Neural cell (in vitro differentiated cells): Measurements from ENCODE around the gene ATP2A1. TPM values are rescaled to one million over a fixed set of nuclear protein-coding genes. Genes with fewer than 3 reads are reported as not detected.
A peak's percentile ranks its signal among the peaks of the same experiment; 100 is the strongest.

ENCODE experiments used
- H2AFZ ChIP-seq: fragments of 200-600, 300-800 bp; sonication (generic), shearing (Covaris generic); 2 replicates; pipeline ENCODE4 v1.6.0; 2014; ENCODE audit warnings: low read depth, mild to moderate bottlenecking, antibody characterized with exemption, low read length, moderate library complexity
- H3F3A ChIP-seq: fragments of 200-600 bp; shearing (Covaris generic); 2 replicates; pipeline ENCODE4 v1.6.1; 2016; ENCODE audit warnings: mild to moderate bottlenecking, moderate library complexity, mixed read lengths, antibody characterized with exemption, low read length; ENCODE audit not compliant: insufficient read depth, poor library complexity, severe bottlenecking
- H3K27ac ChIP-seq: fragments of 200-600, 300-800 bp; sonication (generic), shearing (Covaris generic); 2 replicates; pipeline ENCODE4 v1.5.1; 2014; ENCODE audit warnings: mild to moderate bottlenecking, low read length, moderate library complexity
- H3K27me3 ChIP-seq: fragments of 300-800, 200-600 bp; sonication (generic), shearing (Covaris generic); 2 replicates; pipeline ENCODE4 v1.6.0; 2014; ENCODE audit warnings: mild to moderate bottlenecking, low read depth, low read length, moderate library complexity; ENCODE audit not compliant: insufficient read depth
- H3K36me3 ChIP-seq: fragments of 300-800, 200-600 bp; sonication (generic), shearing (Covaris generic); 2 replicates; pipeline ENCODE4 v1.5.1; 2014; ENCODE audit warnings: mild to moderate bottlenecking, antibody characterized with exemption, low read length, moderate library complexity; ENCODE audit not compliant: insufficient read depth
- H3K4me2 ChIP-seq: fragments of 300-800, 200-600 bp; sonication (generic), shearing (Covaris generic); 2 replicates; pipeline ENCODE4 v1.6.0; 2014; ENCODE audit warnings: mild to moderate bottlenecking, low read length
- H3K4me3 ChIP-seq: fragments of 300-800, 200-600 bp; sonication (generic), shearing (Covaris generic); 2 replicates; pipeline ENCODE4 v1.5.1; 2014; ENCODE audit warnings: mild to moderate bottlenecking, low read length, moderate library complexity
- H3K79me2 ChIP-seq: fragments of 200-600 bp; shearing (Covaris generic); replicated peaks from 2 replicates; pipeline ENCODE4 v1.6.0; 2014; ENCODE audit warnings: mild to moderate bottlenecking, low read length, moderate library complexity; ENCODE audit not compliant: insufficient read depth
- H3K9ac ChIP-seq: fragments of 300-800, 200-600 bp; sonication (generic), shearing (Covaris generic); 2 replicates; pipeline ENCODE4 v1.6.1; 2016; ENCODE audit warnings: mild to moderate bottlenecking, low read length, mixed read lengths
- H3K9me2 ChIP-seq: fragments of 200-600 bp; shearing (Covaris generic); 2 replicates; pipeline ENCODE4 v1.6.1; 2016; ENCODE audit warnings: mild to moderate bottlenecking, low read length, mixed read lengths; ENCODE audit not compliant: insufficient read depth
- H3K9me3 ChIP-seq: fragments of 200-600, 300-800 bp; sonication (generic), shearing (Covaris generic); 2 replicates; pipeline ENCODE4 v1.6.1; 2016; ENCODE audit warnings: mild to moderate bottlenecking, mixed run types, low read length, moderate library complexity, mixed read lengths
- H4K20me1 ChIP-seq: fragments of 200-600 bp; shearing (Covaris generic); 2 replicates; pipeline ENCODE4 v1.6.1; 2016; ENCODE audit warnings: mild to moderate bottlenecking, mixed run types; ENCODE audit not compliant: insufficient read depth
- EP300 ChIP-seq: fragments of 450-650 bp; conservative IDR thresholded peaks from 2 replicates; pipeline ENCODE4 v1.6.1; 2014; ENCODE audit warnings: antibody characterized with exemption, mild to moderate bottlenecking, moderate library complexity; ENCODE audit not compliant: poor library complexity, severe bottlenecking
- EZH2 ChIP-seq: fragments of 200-600, 300-800 bp; shearing (Covaris generic), sonication (generic); IDR thresholded peaks from 2 replicates; pipeline ENCODE4 v1.6.1; 2014; ENCODE audit warnings: antibody characterized with exemption, low read length, borderline replicate concordance, mild to moderate bottlenecking; ENCODE audit not compliant: insufficient read depth, poor library complexity, severe bottlenecking
- MXI1 ChIP-seq: fragments of 450-650 bp; conservative IDR thresholded peaks from 2 replicates; pipeline ENCODE4 v1.6.1; 2014; ENCODE audit warnings: antibody characterized with exemption, mild to moderate bottlenecking; ENCODE audit not compliant: poor library complexity, severe bottlenecking
- POLR2AphosphoS5 ChIP-seq: IDR thresholded peaks from 2 replicates; pipeline ENCODE4 v1.6.1; 2012
- RAD21 ChIP-seq: fragments of 450-650 bp; conservative IDR thresholded peaks from 2 replicates; pipeline ENCODE4 v1.6.1; 2014; ENCODE audit warnings: antibody characterized with exemption, mild to moderate bottlenecking, moderate library complexity
- SMC3 ChIP-seq: fragments of 450-650 bp; conservative IDR thresholded peaks from 2 replicates; pipeline ENCODE4 v1.6.1; 2014; ENCODE audit warnings: antibody characterized with exemption, mild to moderate bottlenecking, moderate library complexity; ENCODE audit not compliant: poor library complexity
- TAF1 ChIP-seq: IDR thresholded peaks from 2 replicates; pipeline ENCODE4 v1.6.1; 2012; ENCODE audit warnings: low read depth
- polyA plus RNA-seq: library from polyadenylated mRNA; depleted of rRNA; stranded (reverse); fragments of >200 nt; gene quantifications from 2 replicates; pipeline ENCODE4 v1.2.3, GENCODE V29; 2014
- TF ChIP-seq, protein P1 (sequence below): IDR thresholded peaks from 2 replicates; pipeline ENCODE4 v1.6.1; 2012; ENCODE audit warnings: borderline replicate concordance
- TF ChIP-seq, protein P2 (sequence below): fragments of 450-650 bp; IDR thresholded peaks from 2 replicates; pipeline ENCODE4 v1.5.1; 2014; ENCODE audit warnings: antibody characterized with exemption, mild to moderate bottlenecking, moderate library complexity; ENCODE audit not compliant: poor library complexity, severe bottlenecking

ATP2A1 gene
- polyA plus RNA-seq, 1 donor from 2014 or later, result 0.06 TPM

DNA sequence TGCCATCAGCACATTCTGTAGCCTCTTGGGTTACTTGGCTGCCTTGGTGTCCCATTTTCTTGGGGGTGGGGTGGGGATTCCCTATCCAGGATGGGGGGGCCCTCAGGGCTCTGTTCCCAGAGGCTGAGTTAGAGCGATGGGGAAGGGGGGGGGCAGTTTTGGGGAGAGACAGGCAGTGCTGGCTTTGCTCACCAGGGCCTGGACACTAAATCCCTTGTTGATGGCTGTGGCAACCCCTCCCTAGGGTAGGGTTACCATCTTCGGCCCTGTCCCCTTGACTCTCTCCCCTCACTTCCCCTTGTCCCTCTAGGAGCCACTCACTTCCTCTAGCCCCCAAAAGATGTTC is 660 bp upstream of the ATP2A1 start:
- TF ChIP-seq SMC3 (no peak), MXI1 (no peak), EP300 (no peak), POLR2AphosphoS5 (no peak), TAF1 (no peak), EZH2 (no peak), RAD21 (no peak)
- TF ChIP-seq, protein P1, sequence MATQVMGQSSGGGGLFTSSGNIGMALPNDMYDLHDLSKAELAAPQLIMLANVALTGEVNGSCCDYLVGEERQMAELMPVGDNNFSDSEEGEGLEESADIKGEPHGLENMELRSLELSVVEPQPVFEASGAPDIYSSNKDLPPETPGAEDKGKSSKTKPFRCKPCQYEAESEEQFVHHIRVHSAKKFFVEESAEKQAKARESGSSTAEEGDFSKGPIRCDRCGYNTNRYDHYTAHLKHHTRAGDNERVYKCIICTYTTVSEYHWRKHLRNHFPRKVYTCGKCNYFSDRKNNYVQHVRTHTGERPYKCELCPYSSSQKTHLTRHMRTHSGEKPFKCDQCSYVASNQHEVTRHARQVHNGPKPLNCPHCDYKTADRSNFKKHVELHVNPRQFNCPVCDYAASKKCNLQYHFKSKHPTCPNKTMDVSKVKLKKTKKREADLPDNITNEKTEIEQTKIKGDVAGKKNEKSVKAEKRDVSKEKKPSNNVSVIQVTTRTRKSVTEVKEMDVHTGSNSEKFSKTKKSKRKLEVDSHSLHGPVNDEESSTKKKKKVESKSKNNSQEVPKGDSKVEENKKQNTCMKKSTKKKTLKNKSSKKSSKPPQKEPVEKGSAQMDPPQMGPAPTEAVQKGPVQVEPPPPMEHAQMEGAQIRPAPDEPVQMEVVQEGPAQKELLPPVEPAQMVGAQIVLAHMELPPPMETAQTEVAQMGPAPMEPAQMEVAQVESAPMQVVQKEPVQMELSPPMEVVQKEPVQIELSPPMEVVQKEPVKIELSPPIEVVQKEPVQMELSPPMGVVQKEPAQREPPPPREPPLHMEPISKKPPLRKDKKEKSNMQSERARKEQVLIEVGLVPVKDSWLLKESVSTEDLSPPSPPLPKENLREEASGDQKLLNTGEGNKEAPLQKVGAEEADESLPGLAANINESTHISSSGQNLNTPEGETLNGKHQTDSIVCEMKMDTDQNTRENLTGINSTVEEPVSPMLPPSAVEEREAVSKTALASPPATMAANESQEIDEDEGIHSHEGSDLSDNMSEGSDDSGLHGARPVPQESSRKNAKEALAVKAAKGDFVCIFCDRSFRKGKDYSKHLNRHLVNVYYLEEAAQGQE, result no peak
- TF ChIP-seq, protein P2, sequence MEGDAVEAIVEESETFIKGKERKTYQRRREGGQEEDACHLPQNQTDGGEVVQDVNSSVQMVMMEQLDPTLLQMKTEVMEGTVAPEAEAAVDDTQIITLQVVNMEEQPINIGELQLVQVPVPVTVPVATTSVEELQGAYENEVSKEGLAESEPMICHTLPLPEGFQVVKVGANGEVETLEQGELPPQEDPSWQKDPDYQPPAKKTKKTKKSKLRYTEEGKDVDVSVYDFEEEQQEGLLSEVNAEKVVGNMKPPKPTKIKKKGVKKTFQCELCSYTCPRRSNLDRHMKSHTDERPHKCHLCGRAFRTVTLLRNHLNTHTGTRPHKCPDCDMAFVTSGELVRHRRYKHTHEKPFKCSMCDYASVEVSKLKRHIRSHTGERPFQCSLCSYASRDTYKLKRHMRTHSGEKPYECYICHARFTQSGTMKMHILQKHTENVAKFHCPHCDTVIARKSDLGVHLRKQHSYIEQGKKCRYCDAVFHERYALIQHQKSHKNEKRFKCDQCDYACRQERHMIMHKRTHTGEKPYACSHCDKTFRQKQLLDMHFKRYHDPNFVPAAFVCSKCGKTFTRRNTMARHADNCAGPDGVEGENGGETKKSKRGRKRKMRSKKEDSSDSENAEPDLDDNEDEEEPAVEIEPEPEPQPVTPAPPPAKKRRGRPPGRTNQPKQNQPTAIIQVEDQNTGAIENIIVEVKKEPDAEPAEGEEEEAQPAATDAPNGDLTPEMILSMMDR, result no peak

DNA sequence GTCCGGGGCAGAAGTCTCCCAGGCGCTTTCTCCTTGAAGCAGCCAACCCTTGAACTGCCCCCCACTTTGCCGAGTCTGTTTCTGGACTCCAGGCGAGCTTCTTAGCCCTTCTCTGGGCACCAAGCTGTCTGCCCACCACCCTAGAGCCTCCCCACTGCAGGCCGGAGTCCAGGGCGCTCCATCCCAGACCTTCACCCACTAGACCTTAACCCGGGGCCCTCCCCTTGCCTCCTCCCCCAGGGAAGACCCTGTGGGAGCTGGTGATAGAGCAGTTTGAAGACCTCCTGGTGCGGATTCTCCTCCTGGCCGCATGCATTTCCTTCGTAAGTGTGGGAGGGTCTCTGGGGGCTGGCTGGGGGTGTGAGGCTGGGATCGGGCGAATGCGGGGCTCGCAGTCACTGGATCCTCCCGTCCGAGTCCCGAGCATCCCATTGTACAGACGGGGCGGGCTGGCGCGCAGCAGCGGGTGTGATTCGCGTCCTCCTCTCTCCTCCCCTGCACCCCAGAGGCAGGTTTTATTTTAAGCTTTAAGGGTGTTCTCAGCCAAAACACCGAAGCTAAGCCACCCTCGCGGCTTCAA is 1.1 kb downstream of the ATP2A1 start:
- Histone ChIP-seq H4K20me1 (no peaks in the 10 kb centered on the region), H3K9me2 (no peaks in the 10 kb centered on the region), H3K79me2 (no peaks in the 10 kb centered on the region), H3K4me2 (peak overlapping the region; percentile 62), H2AFZ (peak overlapping the region; percentile 73), H3F3A (no peaks in the 10 kb centered on the region), H3K9me3 (no peaks in the 10 kb centered on the region), H3K36me3 (no peaks in the 10 kb centered on the region), H3K27me3 (no peaks in the 10 kb centered on the region), H3K27ac (no peak overlapping the region), H3K9ac (peak overlapping the region; percentile 68), H3K4me3 (peak overlapping the region; percentile 83)
- peak; percentile 66 for TF ChIP-seq TAF1
- TF ChIP-seq EP300, result no peak
- TF ChIP-seq, protein P1, result peak; percentile 45
- TF ChIP-seq, protein P2, result no peak
- no peak for TF ChIP-seq RAD21
- TF ChIP-seq POLR2AphosphoS5, result no peak

More for the DNA sequence above, 660 bp upstream of the ATP2A1 start:
- no peak overlapping the region for H3K27ac ChIP-seq
- H3K9me2 ChIP-seq, result no peaks in the 10 kb centered on the region
- no peaks in the 10 kb centered on the region for H3K9me3 ChIP-seq
- no peaks in the 10 kb centered on the region for H3K79me2 ChIP-seq
- no peaks in the 10 kb centered on the region for H3F3A ChIP-seq
- H3K9ac ChIP-seq, result no peak overlapping the region
- no peaks in the 10 kb centered on the region for H3K27me3 ChIP-seq
- no peaks in the 10 kb centered on the region for H4K20me1 ChIP-seq
- H3K4me2 ChIP-seq, result no peak overlapping the region
- no peak overlapping the region for H3K4me3 ChIP-seq
- H2AFZ ChIP-seq, result no peak overlapping the region
- H3K36me3 ChIP-seq, result no peaks in the 10 kb centered on the region
